AG09319 (cell line): ENCODE measurements around the gene NBPF6.
"Not testable (repeated sequence)": the region's sequence is repeated elsewhere in the genome, so short reads cannot be mapped to it uniquely, and the experiment has no call there.

Source experiments
- DNase-seq: peaks from one replicate; pipeline ENCODE4 v3.0.0-alpha.2; 2010; ENCODE audit warnings: low read depth; ENCODE audit errors: extremely low read depth
- CTCF ChIP-seq: IDR thresholded peaks from 2 replicates; pipeline ENCODE4 v1.5.1; 2011; ENCODE audit warnings: low read depth, mild to moderate bottlenecking, inconsistent platforms, low read length, moderate library complexity

Gene NBPF6

DNA sequence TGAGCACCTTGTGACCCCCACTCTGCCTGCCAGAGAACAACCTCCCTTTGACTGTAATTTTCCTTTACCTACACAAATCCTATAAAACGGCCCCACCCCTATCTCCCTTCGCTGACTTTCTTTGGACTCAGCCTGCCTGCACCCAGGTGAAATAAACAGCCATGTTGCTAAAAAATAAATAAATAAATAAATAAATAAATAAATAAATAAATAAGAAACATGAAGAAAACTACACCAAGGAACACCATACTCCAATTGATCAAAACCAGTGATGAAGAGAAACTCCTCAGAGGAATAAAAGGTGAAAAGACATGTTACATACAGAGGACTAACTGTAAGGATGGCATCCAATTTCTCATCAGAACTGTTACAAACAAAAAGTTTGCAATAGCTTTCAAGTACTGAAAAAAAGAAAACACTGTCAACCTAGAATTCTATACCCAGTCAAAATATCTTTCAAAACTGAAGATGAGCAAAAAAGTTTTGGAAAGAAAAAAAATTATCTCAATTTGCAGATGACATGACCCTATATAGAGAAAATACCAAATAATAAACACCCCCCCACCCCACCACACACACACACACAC, 28.4 kb downstream of the NBPF6 start:
- DNase-seq: no peak

GRCh38 chr1:108482708-108483107, 32.6 kb downstream of the NBPF6 start:
- TF ChIP-seq CTCF: no peak
- DNase-seq: no peak

More for the DNA sequence above, 28.4 kb downstream of the NBPF6 start:
- TF ChIP-seq CTCF: no peak

DNA sequence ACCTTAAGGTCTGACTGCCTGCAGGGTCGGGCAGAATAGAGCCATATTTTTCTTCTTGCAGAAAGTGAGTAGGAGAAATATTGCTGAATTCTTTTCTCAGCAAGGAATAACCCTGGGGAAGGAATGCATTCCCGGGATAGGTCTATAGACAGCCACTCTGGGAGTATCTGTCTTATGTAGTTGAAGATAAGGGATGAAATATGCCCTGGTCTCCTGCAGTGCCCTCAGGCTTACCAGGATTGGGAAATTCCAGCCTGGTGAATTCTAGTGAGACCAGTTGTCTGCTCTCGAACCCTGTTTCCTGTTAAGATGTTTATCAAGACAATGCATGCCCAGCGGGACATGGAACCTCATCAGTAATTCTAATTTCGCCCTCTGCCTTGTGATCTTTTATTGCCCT, 35.8 kb downstream of the NBPF6 start:
- DNase-seq: not testable (repeated sequence)

- DNase-seq: not testable (repeated sequence)
These were observed 36.6 kb downstream of the NBPF6 start for GRCh38 chr1:108486707-108487106.

GRCh38 chr1:108495008-108495407, 44.9 kb downstream of the NBPF6 start:
- DNase-seq: not testable (repeated sequence)

GRCh38 chr1:108496856-108497255, 46.7 kb downstream of the NBPF6 start:
- DNase-seq: not testable (repeated sequence)

DNA sequence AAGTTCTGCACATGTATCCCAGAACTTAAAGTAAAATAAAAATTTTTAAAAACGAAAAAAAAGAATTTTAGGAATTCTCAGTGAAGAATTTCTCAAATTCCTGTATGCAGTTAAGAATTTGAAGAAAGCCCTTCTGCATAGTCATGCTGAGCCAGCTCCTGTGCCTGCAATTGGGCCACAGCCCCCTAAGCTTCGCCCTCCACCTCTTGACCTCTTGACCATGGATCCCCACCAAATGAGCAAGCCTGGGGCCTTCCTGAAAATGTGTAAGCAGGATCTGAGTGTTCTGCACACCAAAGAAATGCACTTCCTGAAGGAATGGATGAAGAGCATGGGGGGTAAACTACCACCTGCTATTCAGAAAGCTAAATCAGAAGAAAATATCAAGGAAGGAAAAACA, 52.0 kb downstream of the NBPF6 start:
- no peak for TF ChIP-seq CTCF
- no peak for DNase-seq

DNA sequence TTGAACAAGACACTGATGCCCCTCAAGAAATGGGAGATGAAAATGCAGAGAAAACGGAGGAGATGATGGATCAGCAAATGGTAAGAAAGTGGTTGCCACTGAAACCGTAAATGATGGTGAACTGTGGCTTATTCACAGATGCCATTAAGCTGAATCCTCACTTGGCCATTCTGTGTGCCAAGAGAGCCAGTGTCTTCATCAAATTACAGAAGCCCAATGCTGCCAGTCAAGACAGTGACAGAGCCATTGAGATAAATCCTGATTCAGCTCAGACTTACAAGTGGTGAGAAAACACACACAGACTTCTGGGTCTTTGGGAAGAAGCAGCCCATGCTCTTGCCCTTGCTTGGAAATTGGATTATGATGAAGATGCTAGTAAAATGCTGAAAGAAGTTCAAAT, 52.5 kb downstream of the NBPF6 start:
- no peak for DNase-seq
- TF ChIP-seq CTCF: no peak

DNA sequence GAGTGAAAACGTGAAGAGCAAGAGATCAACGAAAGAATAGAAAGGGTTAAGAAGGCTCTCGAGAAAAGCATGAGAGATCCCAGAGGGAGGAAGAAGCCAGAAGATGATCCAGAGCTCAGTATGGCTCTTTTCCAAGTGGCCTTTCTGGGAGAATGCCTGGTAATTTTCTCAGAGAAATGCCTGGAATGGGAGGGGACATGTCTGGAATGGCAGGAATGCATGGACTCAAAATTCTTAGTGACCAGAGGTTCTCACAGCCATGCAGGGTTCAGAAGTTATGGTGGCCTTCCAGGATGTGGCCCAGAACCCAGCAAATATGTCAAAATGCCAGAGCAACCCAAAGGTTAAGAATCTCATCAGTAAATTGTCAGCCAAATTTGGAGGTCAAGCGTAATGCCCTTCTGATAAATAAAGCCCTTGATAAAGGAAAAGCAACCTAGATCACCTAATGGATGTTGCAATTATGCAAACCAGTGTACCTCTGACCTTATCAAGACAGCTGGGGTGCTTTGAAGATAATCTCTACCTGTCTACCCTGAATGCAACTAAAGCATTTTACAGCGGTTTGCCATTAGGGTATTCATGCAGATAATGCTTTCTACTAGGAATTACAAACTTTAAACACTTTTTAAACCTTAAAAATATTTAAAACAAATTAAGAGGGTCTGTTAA, 53.1 kb downstream of the NBPF6 start:
- DNase-seq: peak; percentile 29
- TF ChIP-seq CTCF: no peak

GRCh38 chr1:108504447-108504846, 54.3 kb downstream of the NBPF6 start:
- TF ChIP-seq CTCF: no peak
- no peak for DNase-seq
